ENCODE results near the gene ADGRA1. TPM values are rescaled to one million over a fixed set of nuclear protein-coding genes. Genes with fewer than 3 reads are reported as not detected.
"Not testable (repeated sequence)": the region's sequence is repeated elsewhere in the genome, so short reads cannot be mapped to it uniquely, and the experiment has no call there.

ADGRA1 gene
- total RNA-seq, 2 experiments from 2014 or later = not detected

DNA sequence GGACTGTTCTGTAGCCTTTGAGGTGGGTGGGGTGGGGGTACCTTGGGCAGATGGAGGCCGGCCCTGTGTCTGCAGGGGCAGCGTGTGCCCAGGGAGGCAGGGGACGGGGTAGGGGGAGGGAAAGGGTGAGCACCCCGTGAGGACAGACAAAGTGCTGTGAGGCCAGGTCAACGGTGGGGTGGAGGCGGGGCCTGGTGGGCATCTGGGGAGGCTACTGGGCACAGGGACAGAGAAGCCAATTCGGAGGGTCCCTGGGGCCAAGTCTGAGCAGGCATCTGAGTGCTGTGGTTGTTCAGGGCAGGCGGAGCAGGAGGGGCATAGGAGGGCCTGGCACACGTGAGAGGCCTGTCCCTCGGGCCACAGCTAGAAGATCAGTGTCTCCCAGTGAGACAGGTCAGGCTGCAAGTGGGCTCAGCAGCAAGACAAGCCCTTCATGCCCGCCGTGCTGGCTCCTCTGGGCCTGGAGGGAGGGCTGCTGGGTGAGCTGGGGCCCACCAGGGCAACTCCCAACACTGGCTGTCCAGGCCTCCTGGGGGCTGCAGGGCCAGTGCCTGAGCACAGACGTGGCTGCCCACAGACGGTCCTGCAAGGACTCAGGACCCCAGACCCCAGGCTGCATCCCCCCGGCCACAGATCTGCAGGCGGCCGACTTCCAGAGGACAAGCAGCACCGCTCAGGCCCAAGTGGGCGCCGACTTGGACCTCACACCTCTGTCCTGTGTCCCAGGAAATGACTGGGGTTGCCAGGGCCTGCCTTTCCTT is 45.9 kb downstream of the ADGRA1 start:
- Mint-ChIP-seq H3K9me3 (no peaks in the 10 kb centered on the region), H3K27me3 (no peaks in the 10 kb centered on the region), H3K27ac (no peak overlapping the region), H3K4me3 (no peak overlapping the region), H3K36me3 (no peaks in the 10 kb centered on the region), H3K4me1 (ENCODE audit: low read depth) (no peaks in the 10 kb centered on the region)
- POLR2A ChIA-PET = no interaction called here
- intact Hi-C loops (cut with micrococcal nuclease) = no loop called here
- DNase-seq = peak; percentile 3
- CTCF ChIA-PET = no interaction called here

DNA sequence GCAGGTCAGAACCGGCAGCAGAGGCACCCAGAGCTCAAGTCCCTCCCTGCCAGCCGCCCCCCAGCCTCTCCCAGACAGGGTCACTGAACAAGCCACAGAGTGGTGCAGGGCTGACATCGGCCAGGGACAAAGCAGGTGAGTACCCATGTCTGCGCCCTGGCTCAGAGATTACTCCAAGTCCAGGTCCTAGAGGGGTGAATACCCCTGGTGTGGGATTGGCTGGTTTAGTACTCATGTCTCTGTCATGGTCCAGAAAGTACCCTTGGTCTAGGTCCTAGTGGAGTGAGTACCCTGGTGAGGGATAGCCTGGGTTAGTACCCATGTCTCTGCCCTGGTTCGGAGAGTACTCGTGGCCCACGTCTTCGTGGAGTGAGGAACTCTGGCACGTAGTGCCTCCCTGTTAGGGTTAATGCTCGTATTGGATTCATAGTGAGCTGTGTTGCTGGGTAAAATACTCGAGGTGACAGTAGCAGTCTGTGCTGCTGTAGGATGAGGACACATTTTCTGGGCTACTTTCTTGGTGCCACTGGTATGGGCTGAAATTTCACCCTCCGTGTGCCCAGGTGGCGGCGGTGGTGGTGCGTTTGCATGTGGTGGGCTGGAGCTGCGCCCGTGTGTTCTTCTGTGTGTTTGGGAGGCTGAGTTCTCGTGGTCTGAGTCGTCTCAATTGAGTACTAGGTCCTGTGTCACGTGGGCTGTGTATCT is 46.8 kb downstream of the ADGRA1 start:
- Mint-ChIP-seq H3K36me3 (no peaks in the 10 kb centered on the region), H3K9me3 (no peaks in the 10 kb centered on the region), H3K4me3 (no peak overlapping the region), H3K27ac (no peak overlapping the region), H3K27me3 (no peaks in the 10 kb centered on the region), H3K4me1 (ENCODE audit: low read depth) (no peaks in the 10 kb centered on the region)
- intact Hi-C loops (cut with micrococcal nuclease) = no loop called here
- peak; percentile 7 for DNase-seq
- POLR2A ChIA-PET = no interaction called here
- CTCF ChIA-PET = no interaction called here

DNA sequence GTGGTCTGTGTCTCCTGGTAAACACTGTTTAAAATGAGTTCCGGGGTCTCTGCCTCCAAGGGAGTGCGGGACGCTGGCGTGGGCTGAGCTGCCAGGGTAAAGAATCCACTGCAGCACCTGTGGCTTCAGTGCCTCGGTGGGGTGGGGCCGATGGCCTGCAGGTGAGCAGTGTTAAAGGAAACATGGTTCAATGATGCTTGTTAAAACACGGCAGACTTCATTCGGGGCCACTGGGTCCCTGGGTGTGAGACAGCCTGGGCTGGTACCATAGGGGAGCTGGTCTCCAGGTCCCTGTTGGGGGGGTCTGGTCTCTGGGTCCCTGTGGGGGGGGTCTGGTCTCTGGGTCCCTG is 47.4 kb downstream of the ADGRA1 start:
- Mint-ChIP-seq H3K4me3 (no peak overlapping the region), H3K27me3 (no peaks in the 10 kb centered on the region), H3K4me1 (ENCODE audit: low read depth) (no peaks in the 10 kb centered on the region), H3K9me3 (no peaks in the 10 kb centered on the region), H3K27ac (no peak overlapping the region), H3K36me3 (no peaks in the 10 kb centered on the region)
- intact Hi-C loops (cut with micrococcal nuclease) = no loop called here
- peak; percentile 3 for DNase-seq
- ChIA-PET POLR2A (no interaction called here), CTCF (no interaction called here)

- H3K9me3 Mint-ChIP-seq; H3K27me3 Mint-ChIP-seq; DNase-seq; POLR2A ChIA-PET; H3K36me3 Mint-ChIP-seq; H3K4me1 Mint-ChIP-seq (ENCODE audit: low read depth); intact Hi-C loops (cut with micrococcal nuclease); H3K27ac Mint-ChIP-seq; H3K4me3 Mint-ChIP-seq; CTCF ChIA-PET: not testable (repeated sequence)
Measured at GRCh38 chr10:133137486-133138145, 49.9 kb downstream of the ADGRA1 start.

DNA sequence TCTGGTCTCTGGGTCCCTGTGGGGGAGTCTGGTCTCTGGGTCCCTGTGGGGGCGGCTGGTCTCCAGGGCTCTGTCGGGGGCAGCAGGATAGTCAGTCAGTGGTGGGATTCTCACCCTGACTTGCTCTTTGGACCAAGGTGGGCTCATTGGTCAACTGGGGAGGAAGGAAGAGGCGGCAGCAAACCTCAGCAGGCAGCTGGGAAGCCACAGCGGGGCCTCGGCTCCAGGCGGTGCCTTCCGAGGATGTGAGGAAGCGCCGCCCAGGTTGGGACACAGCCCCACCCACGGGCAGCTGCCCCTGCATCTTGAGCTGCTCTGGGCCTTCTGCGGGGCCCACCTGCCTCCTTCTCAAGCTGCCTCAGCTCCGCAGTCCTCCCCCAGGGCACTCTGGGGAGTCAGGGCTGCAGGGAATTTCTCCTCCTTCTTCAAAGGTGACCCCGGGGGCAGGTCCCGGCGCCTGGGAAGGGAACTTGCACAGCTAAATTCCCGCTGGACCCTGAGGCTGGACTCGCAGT is 51.9 kb downstream of the ADGRA1 start:
- Mint-ChIP-seq H3K4me1 (ENCODE audit: low read depth) (peaks cover 3% of the 10 kb centered on the region), H3K27me3 (peaks cover 8% of the 10 kb centered on the region), H3K27ac (no peak overlapping the region), H3K4me3 (no peak overlapping the region), H3K9me3 (no peaks in the 10 kb centered on the region), H3K36me3 (no peaks in the 10 kb centered on the region)
- intact Hi-C loops (cut with micrococcal nuclease) = loop anchor here (5.0 kb wide), 1 partner anchor 168 kb away; the partner anchor contains the start of genes TUBGCP2 and ZNF511
- ChIA-PET CTCF (interaction anchor here (1.2 kb wide), 1 partner anchor 168 kb away, joined by 4 read pairs; no protein-coding TSS in a partner anchor), POLR2A (no interaction called here)
- peak; percentile 8 for DNase-seq

DNA sequence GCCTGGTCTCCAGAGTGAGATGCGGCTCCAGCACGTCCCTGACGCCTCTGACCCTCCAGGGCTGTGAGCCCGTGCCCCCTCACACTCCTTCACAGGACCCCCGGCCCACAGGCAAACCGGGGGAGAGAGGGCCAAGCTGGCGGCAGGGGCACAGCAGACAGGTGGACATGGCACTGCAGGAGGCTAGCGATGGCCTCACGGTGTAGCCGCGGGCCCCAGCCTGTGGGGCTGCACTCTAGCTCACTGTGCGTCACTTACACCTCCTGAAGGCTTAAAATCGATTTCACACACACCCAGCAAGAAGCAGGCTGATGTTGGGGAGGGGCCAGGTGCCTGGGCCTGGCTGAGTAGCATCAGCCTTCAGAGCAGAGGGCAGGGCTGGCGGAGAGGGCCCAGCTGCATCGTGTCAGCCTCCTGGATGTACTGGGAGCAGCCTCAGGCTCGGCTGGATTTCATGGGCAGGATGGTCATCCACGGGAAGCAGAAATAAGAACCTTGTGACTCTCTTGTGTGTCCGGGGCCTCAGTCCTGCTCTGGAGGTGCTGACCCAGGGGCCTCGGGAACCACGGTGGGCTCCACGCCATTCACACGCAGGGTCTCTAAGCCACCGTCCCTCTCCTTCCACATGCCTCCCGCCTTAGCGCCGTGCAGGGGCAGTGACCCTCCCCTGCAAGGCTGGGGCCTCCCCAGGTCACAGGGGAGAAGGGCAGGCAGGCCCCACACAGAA is 52.9 kb downstream of the ADGRA1 start:
- POLR2A ChIA-PET = no interaction called here

GRCh38 chr10:133141144-133141957 is 53.6 kb downstream of the ADGRA1 start:
- peak; percentile 7 for DNase-seq
- peaks cover 3% of the 10 kb centered on the region for H3K4me1 Mint-ChIP-seq (ENCODE audit: low read depth)
- ChIA-PET CTCF (no interaction called here), POLR2A (no interaction called here)
- H3K36me3 Mint-ChIP-seq = no peaks in the 10 kb centered on the region
- H3K9me3 Mint-ChIP-seq = no peaks in the 10 kb centered on the region
- no peak overlapping the region for H3K27ac Mint-ChIP-seq
- intact Hi-C loops (cut with micrococcal nuclease) = loop anchor here (5.0 kb wide), 1 partner anchor 166 kb away; the partner anchor contains the start of genes TUBGCP2 and ZNF511
- H3K27me3 Mint-ChIP-seq = peaks cover 20% of the 10 kb centered on the region
- no peak overlapping the region for H3K4me3 Mint-ChIP-seq

More for the DNA sequence above, 52.9 kb downstream of the ADGRA1 start:
- intact Hi-C loops (cut with micrococcal nuclease) = loop anchor here (5.0 kb wide), 1 partner anchor 167 kb away; the partner anchor contains the start of genes TUBGCP2 and ZNF511
- Mint-ChIP-seq H3K4me1 (ENCODE audit: low read depth) (peaks cover 3% of the 10 kb centered on the region), H3K9me3 (no peaks in the 10 kb centered on the region), H3K27ac (no peak overlapping the region), H3K36me3 (no peaks in the 10 kb centered on the region), H3K4me3 (no peak overlapping the region), H3K27me3 (peaks cover 17% of the 10 kb centered on the region)
- DNase-seq = peak; percentile 3
- CTCF ChIA-PET = interaction anchor here (1.2 kb wide), 1 partner anchor 167 kb away, joined by 4 read pairs; no protein-coding TSS in a partner anchor

DNA sequence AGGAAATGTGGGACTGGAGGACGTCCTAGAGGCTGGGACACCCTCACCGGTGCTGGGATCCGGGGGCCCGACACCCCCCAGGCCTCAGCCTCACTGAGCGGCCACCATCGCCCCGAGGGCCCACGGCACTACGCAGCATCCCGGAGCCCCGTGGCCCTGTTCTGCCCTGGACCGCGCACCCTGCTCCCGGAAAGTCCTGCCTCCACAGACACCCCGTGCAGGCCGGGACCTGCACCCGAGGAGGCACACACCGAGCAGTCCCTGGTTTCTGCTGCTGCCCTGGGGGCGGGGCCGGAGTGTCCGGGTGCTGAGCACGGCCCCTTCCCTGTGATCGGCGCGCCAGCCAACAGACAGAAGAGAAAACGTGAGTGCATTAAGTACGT is 54.2 kb downstream of the ADGRA1 start:
- Mint-ChIP-seq H3K27ac (no peak overlapping the region), H3K4me1 (ENCODE audit: low read depth) (peaks cover 3% of the 10 kb centered on the region), H3K4me3 (no peak overlapping the region), H3K9me3 (no peaks in the 10 kb centered on the region), H3K36me3 (no peaks in the 10 kb centered on the region), H3K27me3 (peaks cover 26% of the 10 kb centered on the region)
- ChIA-PET CTCF (no interaction called here), POLR2A (no interaction called here)
- intact Hi-C loops (cut with micrococcal nuclease) = loop anchor here (5.0 kb wide), 1 partner anchor 165 kb away; the partner anchor contains the start of genes TUBGCP2 and ZNF511
- no peak for DNase-seq

- intact Hi-C loops (cut with micrococcal nuclease) = loop anchor here (5.0 kb wide), 1 partner anchor 165 kb away; the partner anchor contains the start of genes TUBGCP2 and ZNF511
- Mint-ChIP-seq H3K9me3 (peaks cover 6% of the 10 kb centered on the region), H3K27ac (no peak overlapping the region), H3K36me3 (peaks cover 2% of the 10 kb centered on the region), H3K4me1 (ENCODE audit: low read depth) (peaks cover 3% of the 10 kb centered on the region), H3K4me3 (no peak overlapping the region), H3K27me3 (peaks cover 32% of the 10 kb centered on the region)
- POLR2A ChIA-PET = no interaction called here
- CTCF ChIA-PET = interaction anchor here (0.7 to 2.3 kb wide), 17 partner anchors 11 to 238 kb away, joined by 3 to 17 read pairs (median 6); no protein-coding TSS in a partner anchor
- DNase-seq = peak; percentile 6
Measured at GRCh38 chr10:133142523-133143199, 54.9 kb downstream of the ADGRA1 start.

DNA sequence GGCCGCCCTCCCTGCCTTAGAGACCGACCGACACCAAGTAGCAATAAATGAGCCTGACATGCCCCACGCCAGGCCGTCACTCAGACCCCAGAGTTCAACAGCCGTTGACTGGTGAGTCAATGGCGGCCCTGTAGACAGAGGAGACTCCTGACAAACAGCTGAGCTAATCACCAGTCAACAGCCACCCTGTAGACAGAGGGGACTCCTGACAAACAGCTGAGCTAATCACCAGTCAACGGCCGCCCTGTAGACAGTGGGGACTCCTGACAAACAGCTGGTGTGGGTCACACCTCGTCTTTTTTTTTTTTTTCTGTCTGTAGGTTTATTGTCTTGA is 55.4 kb downstream of the ADGRA1 start:
- no peak overlapping the region for H3K27ac Mint-ChIP-seq
- no peak overlapping the region for H3K4me3 Mint-ChIP-seq
- DNase-seq = no peak
- H3K27me3 Mint-ChIP-seq = peaks cover 36% of the 10 kb centered on the region
- H3K9me3 Mint-ChIP-seq = peaks cover 10% of the 10 kb centered on the region
- CTCF ChIA-PET = interaction anchor here (0.7 to 2.3 kb wide), 21 partner anchors 10 to 238 kb away, joined by 3 to 17 read pairs (median 6); no protein-coding TSS in a partner anchor
- H3K4me1 Mint-ChIP-seq (ENCODE audit: low read depth) = peaks cover 3% of the 10 kb centered on the region
- intact Hi-C loops (cut with micrococcal nuclease) = loop anchor here (5.0 kb wide), 1 partner anchor 164 kb away; the partner anchor contains the start of genes TUBGCP2 and ZNF511
- POLR2A ChIA-PET = interaction anchor here (0.6 kb wide), 1 partner anchor 137 kb away, joined by 3 read pairs; no protein-coding TSS in a partner anchor
- peaks cover 5% of the 10 kb centered on the region for H3K36me3 Mint-ChIP-seq

All from activated CD4-positive, alpha-beta memory T cell treated with anti-CD3 and anti-CD28 coated beads for 36 hours (primary cell).